K562 (cell line): Measurements from ENCODE around the gene TMEM237. TPM values are rescaled to one million over a fixed set of nuclear protein-coding genes. Genes with fewer than 3 reads are reported as not detected.

Experiments
- ATAC-seq: fragments of 200-7000 bp; cut with Tn5 transposase; 3 replicates; pipeline ENCODE4 v1.9.1; 2020; ENCODE audit warnings: moderate library complexity
- BruUV-seq: library from RNA; stranded (reverse); fragments of 400-500 nt; replicated peaks from 2 replicates; lab custom pipeline; 2021; lab: Mats Ljungman, UMichigan
- CTCF ChIA-PET: fragments of 300-600 bp; formaldehyde crosslinking; extraction: SDS; loops from one replicate; lab custom pipeline; 2021; ENCODE audit warnings: low intra/inter-chr PET ratio; lab: Yijun Ruan, JAX
- POLR2A ChIA-PET: fragments of 300-600, 350-650 bp; sonication (Branson Sonifier 250); formaldehyde crosslinking; extraction: SDS; loops from one replicate; lab custom pipeline; 2021; ENCODE audit warnings: antibody characterized with exemption, inconsistent platforms; lab: Yijun Ruan, JAX
- DNase-seq, 4 experiments: peaks; one replicate each; pipeline versions ENCODE4 v3.0.0 to v3.0.0-alpha.2; 2011 to 2018; ENCODE audit warnings: low spot score in 3 of 4, mixed read lengths in 3 of 4; ENCODE audit errors: extremely low read depth in 1 of 4
- FAIRE-seq: peaks from 2 replicates; lab custom pipeline; 2011; peaks lifted over from hg19 to GRCh38; lab: Jason Lieb, UNC
- H2AFZ ChIP-seq: 2 replicates; pipeline ENCODE4 v1.6.0; 2011; ENCODE audit warnings: low read depth, low read length, control low read depth, inconsistent platforms
- H3K27ac ChIP-seq: fragments of 200-600 bp; 3 replicates; pipeline ENCODE4 v1.8.0; 2011; ENCODE audit warnings: low read depth, mild to moderate bottlenecking, control low read depth, inconsistent platforms, low read length, moderate library complexity, mixed read lengths; ENCODE audit errors: extremely low read depth
- H3K27me3 ChIP-seq, 2 experiments: fragments of 300-600 bp in 1 of 2; 2 replicates in 1 of 2; 3 replicates in 1 of 2; pipeline versions ENCODE4 v1.6.0 to v1.8.0; 2011; ENCODE audit warnings: inconsistent platforms in 2 of 2, low read length in 2 of 2, mild to moderate bottlenecking in 1 of 2, mixed read lengths in 1 of 2, moderate library complexity in 1 of 2; ENCODE audit not compliant: control insufficient read depth in 2 of 2, insufficient read depth in 2 of 2
- H3K36me3 ChIP-seq: fragments of 300-600 bp; 3 replicates; pipeline ENCODE4 v1.8.0; 2011; ENCODE audit warnings: mild to moderate bottlenecking, low read length, inconsistent platforms; ENCODE audit not compliant: control insufficient read depth, insufficient read depth
- H3K4me1 ChIP-seq, 2 experiments: fragments of 200-600 bp in 1 of 2; replicated peaks in 1 of 2; 2 replicates in 1 of 2; 3 replicates in 1 of 2; pipeline versions ENCODE4 v1.5.1 to v1.8.0; 2011; ENCODE audit warnings: inconsistent platforms in 2 of 2, low read length in 2 of 2, mild to moderate bottlenecking in 1 of 2, mixed read lengths in 1 of 2, moderate library complexity in 1 of 2; ENCODE audit not compliant: control insufficient read depth in 2 of 2, insufficient read depth in 2 of 2
- H3K4me2 ChIP-seq: 2 replicates; pipeline ENCODE4 v1.6.1; 2011; ENCODE audit warnings: low read length, control low read depth, inconsistent platforms, mixed read lengths; ENCODE audit not compliant: insufficient read depth
- H3K4me3 ChIP-seq: fragments of 200-600 bp; sonication (generic), shearing (Covaris generic); 2 replicates; pipeline ENCODE4 v1.5.1; 2016; ENCODE audit warnings: control low read depth, inconsistent platforms
- H3K79me2 ChIP-seq: fragments of 200-600 bp; 3 replicates; pipeline ENCODE4 v1.8.0; 2011; ENCODE audit warnings: low read length, inconsistent platforms; ENCODE audit not compliant: control insufficient read depth, insufficient read depth
- H3K9ac ChIP-seq, 2 experiments: 2 replicates each; pipeline versions ENCODE4 v1.6.0 to v1.6.1; 2011; ENCODE audit warnings: low read depth in 2 of 2, low read length in 2 of 2, control low read depth in 1 of 2, inconsistent platforms in 1 of 2, mild to moderate bottlenecking in 1 of 2, mixed read lengths in 1 of 2; ENCODE audit not compliant: insufficient read depth in 1 of 2
- H3K9me1 ChIP-seq: one replicate; pipeline ENCODE4 v1.6.0; 2011; ENCODE audit warnings: inconsistent platforms, mild to moderate bottlenecking, low read length, moderate library complexity; ENCODE audit not compliant: control insufficient read depth, insufficient read depth
- H3K9me3 ChIP-seq: replicated peaks from 2 replicates; pipeline ENCODE4 v1.5.1; 2011; ENCODE audit warnings: low read depth, low read length, inconsistent platforms; ENCODE audit not compliant: control insufficient read depth, insufficient read depth
- H4K20me1 ChIP-seq: replicated peaks from 2 replicates; pipeline ENCODE4 v1.6.1; 2011; ENCODE audit warnings: low read length, inconsistent platforms, mixed read lengths; ENCODE audit not compliant: control insufficient read depth, insufficient read depth
- CHD2 ChIP-seq: IDR thresholded peaks from 2 replicates; pipeline ENCODE4 v1.6.1; 2011; ENCODE audit warnings: low read depth, low read length
- ETV6 ChIP-seq, 3 experiments: fragments of 150-350 bp in 1 of 3; sonication (generic) in 1 of 3; formaldehyde crosslinking in 1 of 3; IDR thresholded peaks; 2 replicates each; pipeline versions ENCODE4 v1.6.1 to v1.8.0; 2014 to 2022; ENCODE audit warnings: borderline replicate concordance in 2 of 3, low read depth in 2 of 3, antibody characterized with exemption in 1 of 3, low read length in 1 of 3, mild to moderate bottlenecking in 1 of 3, missing genetic modification reagents in 1 of 3
- FOXA3 ChIP-seq, 2 experiments: fragments of 450-650 bp in 1 of 2; sonication (generic) in 1 of 2; formaldehyde crosslinking; IDR thresholded peaks in 1 of 2; conservative IDR thresholded peaks in 1 of 2; 2 replicates each; pipeline versions ENCODE4 v1.4.0 to v1.8.0; 2020 to 2022; ENCODE audit warnings: mild to moderate bottlenecking in 2 of 2, missing genetic modification reagents in 1 of 2
- GATAD2B ChIP-seq: fragments of 450-650 bp; IDR thresholded peaks from 2 replicates; pipeline ENCODE4 v1.6.1; 2017; ENCODE audit warnings: mild to moderate bottlenecking, borderline replicate concordance
- ILK ChIP-seq: fragments of 450-650 bp; IDR thresholded peaks from 2 replicates; pipeline ENCODE4 v1.6.1; 2016; ENCODE audit warnings: missing genetic modification characterization, low read depth, mild to moderate bottlenecking, missing compliant biosample characterization, moderate library complexity, borderline replicate concordance
- KAT2B ChIP-seq: IDR thresholded peaks from one replicate; pipeline ENCODE4 v1.6.1; 2012; ENCODE audit warnings: low read depth, mild to moderate bottlenecking, control low read depth, inconsistent platforms, low read length, moderate library complexity
- MAZ ChIP-seq, 2 experiments: fragments of 450-650 bp in 1 of 2; sonication (generic) in 1 of 2; formaldehyde crosslinking; IDR thresholded peaks in 1 of 2; conservative IDR thresholded peaks in 1 of 2; 2 replicates each; pipeline versions ENCODE4 v1.4.0 to v1.5.0; 2020; ENCODE audit warnings: mild to moderate bottlenecking in 1 of 2, missing genetic modification reagents in 1 of 2
- MEF2D ChIP-seq: conservative IDR thresholded peaks from 2 replicates; pipeline ENCODE4 v1.6.1; 2016; ENCODE audit warnings: low read depth, missing genetic modification characterization, missing compliant biosample characterization
- MITF ChIP-seq: IDR thresholded peaks from 2 replicates; pipeline ENCODE4 v1.6.1; 2014; ENCODE audit warnings: antibody characterized with exemption
- MTA1 ChIP-seq: fragments of 450-650 bp; IDR thresholded peaks from 2 replicates; pipeline ENCODE4 v1.6.1; 2017; ENCODE audit warnings: borderline replicate concordance
- NFIX ChIP-seq: fragments of 250-450 bp; sonication (Bioruptor Pico); IDR thresholded peaks from 2 replicates; pipeline ENCODE4 v1.4.0; 2020; ENCODE audit warnings: low read depth, mild to moderate bottlenecking, moderate library complexity
- RBM25 ChIP-seq: fragments of 200-400 bp; formaldehyde crosslinking; IDR thresholded peaks from 2 replicates; pipeline ENCODE4 v1.6.1; 2018; ENCODE audit warnings: low read length, low read depth, moderate library complexity; ENCODE audit not compliant: severe bottlenecking
- SETDB1 ChIP-seq: IDR thresholded peaks from one replicate; pipeline ENCODE4 v1.6.1; 2012; ENCODE audit warnings: low read length, control low read depth, inconsistent platforms
- TCF7L2 ChIP-seq: fragments of 150-350 bp; IDR thresholded peaks from 2 replicates; pipeline ENCODE4 v1.6.1; 2016; ENCODE audit warnings: low read depth, mild to moderate bottlenecking, low read length, moderate library complexity
- ZBTB1 ChIP-seq: sonication (generic); formaldehyde crosslinking; IDR thresholded peaks from 2 replicates; pipeline ENCODE4 v1.8.1; 2023; ENCODE audit warnings: missing genetic modification reagents, low read depth, mild to moderate bottlenecking, borderline replicate concordance
- ZNF124 ChIP-seq: sonication (generic); formaldehyde crosslinking; IDR thresholded peaks from 2 replicates; pipeline ENCODE4 v1.8.1; 2022; ENCODE audit warnings: missing genetic modification reagents
- ZNF232 ChIP-seq: sonication (generic); formaldehyde crosslinking; IDR thresholded peaks from 2 replicates; pipeline ENCODE4 v1.8.0; 2022; ENCODE audit warnings: mild to moderate bottlenecking, missing genetic modification reagents
- ZNF354B ChIP-seq: fragments of 250-450 bp; sonication (Bioruptor Pico); IDR thresholded peaks from 2 replicates; pipeline ENCODE4 v1.4.0; 2020
- ZNF77 ChIP-seq: fragments of 250-450 bp; sonication (Bioruptor Pico); IDR thresholded peaks from 2 replicates; pipeline ENCODE4 v1.5.0; 2020
- WGBS: fragments of 100-300 bp; shearing (Covaris generic); methylation state at CpG from one replicate; pipeline ENCODE4 v1.1.6; 2016; ENCODE audit warnings: low coverage, mixed read lengths; ENCODE audit not compliant: insufficient coverage; ENCODE audit errors: missing lambda C conversion rate; 5-methylcytosine and 5-hydroxymethylcytosine counted together
- in situ Hi-C: fragments of 300-500 bp; cut with MboI; formaldehyde crosslinking; loops from 4 replicates; pipeline ENCODE4 v1.15.0; 2018; ENCODE audit warnings: inconsistent platforms, mixed read lengths
- intact Hi-C: fragments of 100-400 bp; cut with micrococcal nuclease; formaldehyde crosslinking; loops from 2 replicates; pipeline ENCODE4 v1.14.2; 2022
- polyA plus RNA-seq, 8 experiments: library from polyadenylated mRNA; depleted of rRNA in 4 of 8; stranded (reverse) in 5 of 8; unstranded in 3 of 8; fragments of >200 nt; fragmentation: Nextera tagmentation in 2 of 8; fragmentation: Illumina TruSeq in 1 of 8; extraction: Ambion mirVana in 2 of 8; extraction: Trizol in 1 of 8; gene quantifications; 2 replicates each; pipeline versions ENCODE4 v1.2.1 to v1.2.3, GENCODE V29; 2011 to 2014; ENCODE audit warnings: inconsistent platforms in 1 of 8, missing spikeins in 1 of 8
- total RNA-seq, 7 experiments: library from RNA; depleted of rRNA in 6 of 7; stranded (reverse); fragments of >200 nt in 6 of 7; fragmentation: Illumina TruSeq in 2 of 7; extraction: Trizol in 2 of 7; gene quantifications; 2 replicates each; pipeline versions ENCODE4 v1.2.1 to v1.2.3, GENCODE V29; 2011 to 2021; ENCODE audit warnings: low replicate concordance in 1 of 7
- TF ChIP-seq, protein P1 (sequence below): fragments of 250-450 bp; sonication (Bioruptor Pico); IDR thresholded peaks from 2 replicates; pipeline ENCODE4 v1.8.0; 2021; ENCODE audit warnings: moderate library complexity, mild to moderate bottlenecking, inconsistent platforms

Gene TMEM237
- total and polyA plus RNA-seq, 9 of the 15 experiments (the other 6 are each of a cell fraction or from before 2014, with no cell fraction given): 6.2 to 25.6 (median 17.9) TPM

DNA sequence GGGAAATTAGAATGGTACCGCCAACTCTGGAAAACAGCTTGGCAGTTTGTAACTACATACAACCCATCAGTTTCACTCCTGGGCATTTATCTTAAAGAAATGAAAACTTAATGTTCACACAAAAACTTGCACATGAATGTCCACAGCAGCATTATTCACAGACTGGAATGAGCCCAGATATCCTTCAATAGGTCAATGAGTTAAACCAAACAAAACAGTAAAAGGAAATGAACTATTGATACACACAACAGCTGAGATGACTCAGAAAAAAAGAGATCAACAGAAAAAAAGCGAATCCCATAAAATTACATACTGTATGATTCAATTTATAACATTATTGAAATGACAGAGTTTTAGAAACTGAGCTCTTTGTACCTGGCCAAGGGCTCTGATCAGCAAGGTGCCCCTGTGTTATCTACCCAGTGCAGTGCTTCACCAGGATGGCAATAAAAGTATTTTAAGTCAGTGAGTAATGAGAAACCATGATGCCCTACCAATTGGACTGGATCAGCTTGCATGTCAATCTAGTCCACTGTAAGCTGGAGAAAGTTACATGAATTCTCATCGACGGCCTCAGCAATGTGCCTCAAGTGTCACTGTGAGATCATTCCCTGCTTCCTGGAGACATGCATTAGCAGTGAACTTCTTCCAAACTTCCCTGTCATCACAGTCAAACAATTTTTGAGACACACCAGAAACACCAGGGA lies 21.9 kb downstream of the TMEM237 start:
- Histone ChIP-seq H3K9ac (no peak overlapping the region), H3K27ac (no peak overlapping the region), H3K4me3 (no peak overlapping the region), H3K79me2 (no peaks in the 10 kb centered on the region), H2AFZ (no peak overlapping the region), H3K27me3 (no peaks in the 10 kb centered on the region), H3K4me1 (peaks cover 0 to 7% of the 10 kb centered on the region in 2 experiments; a peak in 2 of 5 replicates), H3K9me1 (no peaks in the 10 kb centered on the region), H3K9me3 (no peaks in the 10 kb centered on the region), H3K4me2 (no peak overlapping the region), H4K20me1 (no peaks in the 10 kb centered on the region), H3K36me3 (no peaks in the 10 kb centered on the region)
- WGBS: 68% methylated on average over 4 of the region's 4 CpGs
- CTCF ChIA-PET: no interaction called here
- DNase-seq (no peak), FAIRE-seq (no peak), ATAC-seq (no peak)
- BruUV-seq: no TSS peak
- in situ Hi-C loops (no loop called here), intact Hi-C loops (no loop called here)
- no peak for TF ChIP-seq ZNF77
- TF ChIP-seq ZNF124 (CRISPR knock-in tag): no peak
- no peak for TF ChIP-seq ZNF354B (CRISPR knock-in tag)
- no peak for TF ChIP-seq CHD2
- no peak for TF ChIP-seq RBM25
- TF ChIP-seq KAT2B: no peak
- TF ChIP-seq MITF: no peak
- no peak for TF ChIP-seq ZNF232 (CRISPR knock-in tag)
- TF ChIP-seq ZBTB1 (CRISPR knock-in tag): no peak
- no peak for TF ChIP-seq NFIX
- TF ChIP-seq ETV6 (IDR thresholded peaks at IDR 0.05; ENCODE audit: borderline replicate concordance in 1 of 2, low read depth in 2 of 2, low read length in 1 of 2): no peak
- no peak for TF ChIP-seq ETV6 (CRISPR knock-in tag; IDR thresholded peaks at IDR 0.05; ENCODE audit: borderline replicate concordance)
- TF ChIP-seq TCF7L2: no peak
- TF ChIP-seq FOXA3 (CRISPR knock-in tag; conservative IDR thresholded peaks at IDR 0.05 in 1 of 2, IDR thresholded peaks at IDR 0.05 in 1 of 2): no peak
- no peak for TF ChIP-seq MTA1
- no peak for TF ChIP-seq ILK
- no peak for TF ChIP-seq SETDB1
- TF ChIP-seq, protein P1, sequence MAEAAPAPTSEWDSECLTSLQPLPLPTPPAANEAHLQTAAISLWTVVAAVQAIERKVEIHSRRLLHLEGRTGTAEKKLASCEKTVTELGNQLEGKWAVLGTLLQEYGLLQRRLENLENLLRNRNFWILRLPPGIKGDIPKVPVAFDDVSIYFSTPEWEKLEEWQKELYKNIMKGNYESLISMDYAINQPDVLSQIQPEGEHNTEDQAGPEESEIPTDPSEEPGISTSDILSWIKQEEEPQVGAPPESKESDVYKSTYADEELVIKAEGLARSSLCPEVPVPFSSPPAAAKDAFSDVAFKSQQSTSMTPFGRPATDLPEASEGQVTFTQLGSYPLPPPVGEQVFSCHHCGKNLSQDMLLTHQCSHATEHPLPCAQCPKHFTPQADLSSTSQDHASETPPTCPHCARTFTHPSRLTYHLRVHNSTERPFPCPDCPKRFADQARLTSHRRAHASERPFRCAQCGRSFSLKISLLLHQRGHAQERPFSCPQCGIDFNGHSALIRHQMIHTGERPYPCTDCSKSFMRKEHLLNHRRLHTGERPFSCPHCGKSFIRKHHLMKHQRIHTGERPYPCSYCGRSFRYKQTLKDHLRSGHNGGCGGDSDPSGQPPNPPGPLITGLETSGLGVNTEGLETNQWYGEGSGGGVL (CRISPR knock-in tag): no peak
- no peak for TF ChIP-seq GATAD2B
- TF ChIP-seq MEF2D: no peak
- TF ChIP-seq MAZ (CRISPR knock-in tag; conservative IDR thresholded peaks at IDR 0.05 in 1 of 2, IDR thresholded peaks at IDR 0.05 in 1 of 2): no peak
- POLR2A ChIA-PET: interaction anchor here (0.9 kb wide), 1 partner anchor 11 kb away, joined by 3 read pairs; no protein-coding TSS in a partner anchor
